Breast epithelium (tissue), 3 donors: ENCODE data around the gene PTRH2.

Source experiments
- CTCF ChIP-seq, 3 donors: fragments of 450-650 bp; IDR thresholded peaks; one replicate each; pipeline ENCODE4 v1.5.1; 2016 to 2017; ENCODE audit warnings: antibody characterized with exemption in 3 of 3, mild to moderate bottlenecking in 3 of 3, moderate library complexity in 3 of 3
- POLR2AphosphoS5 ChIP-seq, 3 donors: sonication (generic); formaldehyde crosslinking; IDR thresholded peaks; one replicate each; pipeline ENCODE4 v1.6.1; 2017; ENCODE audit warnings: antibody characterized with exemption in 3 of 3

DNA sequence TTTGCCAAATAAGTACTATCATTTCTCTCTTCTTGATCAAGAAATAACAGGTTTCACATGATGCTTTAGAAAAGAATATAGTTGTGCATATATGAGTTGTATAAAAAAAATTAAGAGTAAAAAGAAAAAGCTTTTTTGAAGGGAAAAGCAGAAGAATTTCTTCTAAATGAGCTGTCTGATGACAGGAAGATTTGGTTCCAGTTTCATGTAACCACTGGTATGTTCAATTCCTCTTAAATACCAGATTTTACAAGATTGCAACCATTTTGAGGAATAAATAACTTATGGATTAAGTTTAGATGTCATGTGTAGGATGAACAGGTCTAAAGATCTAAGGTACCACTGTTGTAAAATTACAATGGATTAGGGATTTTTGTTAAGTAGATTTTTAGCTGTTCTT lies 45.2 kb upstream of the PTRH2 start:
- no peak for TF ChIP-seq CTCF (IDR thresholded peaks at IDR 0.05)
- TF ChIP-seq POLR2AphosphoS5 (IDR thresholded peaks at IDR 0.05): no peak
